Hindlimb muscle (tissue), 1 donor: ENCODE data around the gene PHPT1. TPM values are rescaled to one million over a fixed set of nuclear protein-coding genes. Genes with fewer than 3 reads are reported as not detected.
"Not testable (repeated sequence)": the region's sequence is repeated elsewhere in the genome, so short reads cannot be mapped to it uniquely, and the experiment has no call there.

Experiments used
- DNase-seq: peaks from one replicate; pipeline ENCODE4 v3.0.0-alpha.2; 2013
- polyA plus RNA-seq: library from polyadenylated mRNA; unstranded; fragments of 120-200 nt; gene quantifications from one replicate; pipeline ENCODE4 v1.2.1, GENCODE V29; 2013; ENCODE audit not compliant: insufficient read length

PHPT1 gene
- polyA plus RNA-seq, 1 donor = 109 TPM

DNA sequence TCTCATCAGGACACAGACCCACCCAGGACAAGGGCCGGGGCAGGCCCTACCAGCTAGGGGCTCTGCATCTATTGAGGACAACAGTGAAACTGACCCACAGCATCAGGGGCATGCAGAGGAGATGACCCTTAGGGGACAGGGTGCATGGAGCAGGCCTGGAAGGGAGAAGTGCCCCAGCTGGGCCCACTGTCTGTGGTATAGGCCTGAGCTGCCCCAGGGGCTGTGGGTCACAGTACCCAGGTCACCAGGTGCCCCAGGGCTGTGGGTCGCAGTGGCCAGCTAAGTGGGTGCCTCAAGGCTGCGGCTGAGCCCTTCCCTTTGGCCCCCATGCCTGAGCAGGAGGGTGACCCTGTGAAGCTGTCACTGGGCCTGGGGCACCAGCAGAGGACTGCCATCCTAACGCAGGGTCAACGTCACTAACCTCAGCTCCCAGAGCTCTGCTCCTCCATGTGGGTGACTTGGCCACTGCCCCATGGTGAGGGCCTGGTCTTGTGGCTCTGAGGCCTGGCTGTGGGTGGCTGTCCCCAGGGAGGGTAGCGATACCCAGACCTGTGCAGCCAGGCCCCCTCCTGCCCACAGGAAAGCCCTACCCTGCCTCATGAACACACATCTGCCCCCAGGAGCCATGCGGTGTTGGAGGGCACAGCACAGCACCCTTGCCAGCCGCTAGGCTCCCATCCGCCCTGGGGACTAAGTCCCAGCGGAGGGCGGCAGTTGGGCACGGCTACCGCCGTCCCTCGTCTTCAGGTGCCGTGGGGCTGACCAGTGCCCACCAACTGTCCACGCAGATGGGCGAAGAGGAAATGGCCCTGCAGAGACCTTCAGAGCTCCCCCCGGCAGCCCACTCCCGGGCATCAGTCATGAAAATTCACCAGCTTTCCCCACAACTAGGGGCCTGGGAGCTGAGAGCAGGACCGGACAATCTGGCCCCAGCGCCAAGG, 12.0 kb downstream of the PHPT1 start:
- DNase-seq = no peak

DNA sequence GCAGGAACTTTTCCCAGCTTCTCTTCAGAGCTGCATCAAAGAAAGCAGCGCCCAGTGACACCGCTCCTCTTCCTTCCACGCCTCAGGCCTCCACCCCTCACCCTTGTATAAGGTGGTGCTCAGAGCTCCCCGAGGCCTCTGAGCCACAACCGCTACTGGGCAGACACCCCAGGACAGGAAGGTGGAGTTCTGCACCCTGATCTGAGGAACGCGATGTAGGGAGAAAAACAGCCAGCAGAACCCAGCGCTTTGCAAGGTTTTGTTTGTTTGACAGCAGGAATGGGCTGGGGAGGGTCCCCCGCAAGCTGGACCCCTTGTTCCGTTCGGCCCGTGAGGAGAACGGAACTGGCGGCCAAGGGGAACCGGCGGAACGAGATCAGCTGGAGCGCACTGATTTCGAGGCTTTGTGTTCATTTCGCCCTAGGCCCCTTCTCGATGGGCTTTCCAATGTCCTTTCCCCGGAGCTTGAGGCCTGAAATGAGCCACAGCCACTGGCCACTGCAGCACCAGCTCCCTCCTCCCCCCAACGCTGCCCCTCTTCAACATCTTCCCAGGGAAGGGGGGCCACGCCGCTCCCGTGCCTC, 12.8 kb downstream of the PHPT1 start:
- DNase-seq = no peak

DNA sequence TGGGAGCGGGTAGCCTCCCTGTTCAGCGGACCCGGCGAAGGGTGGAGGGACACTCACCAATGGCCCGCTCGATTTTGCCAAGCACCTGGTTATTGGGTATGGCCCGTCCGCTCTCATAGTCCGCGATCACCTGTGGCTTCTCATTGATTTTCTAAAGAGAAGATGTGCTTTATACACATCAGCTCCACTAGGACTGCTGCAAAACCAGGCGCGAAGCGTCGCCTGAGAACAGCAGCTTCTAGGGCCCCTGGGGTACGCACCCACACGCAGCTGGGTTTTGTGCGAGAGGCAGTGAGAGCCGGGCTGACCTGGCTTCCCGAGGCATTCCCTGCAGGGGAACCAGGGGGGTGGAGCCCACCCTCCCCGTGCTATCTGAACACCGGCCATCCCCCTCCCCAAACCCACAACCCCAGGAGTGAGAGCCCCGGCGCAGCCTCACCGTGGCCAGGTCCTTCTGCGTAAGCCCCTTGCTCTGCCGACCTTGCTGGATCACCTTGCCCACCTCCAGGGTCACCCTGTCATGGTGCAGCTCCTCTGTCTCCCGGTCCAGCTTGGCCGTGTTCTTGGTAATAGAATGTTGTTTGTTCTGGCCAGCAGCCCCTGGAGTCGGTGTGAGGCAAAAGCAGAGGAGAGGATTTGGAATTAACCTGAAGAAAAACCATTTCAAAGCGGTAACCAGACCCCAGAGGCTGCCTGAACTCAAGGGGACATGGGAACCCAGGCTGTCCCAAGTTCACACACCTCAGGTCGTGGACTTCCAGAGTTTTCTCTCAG, 13.8 kb downstream of the PHPT1 start:
- DNase-seq = no peak

DNA sequence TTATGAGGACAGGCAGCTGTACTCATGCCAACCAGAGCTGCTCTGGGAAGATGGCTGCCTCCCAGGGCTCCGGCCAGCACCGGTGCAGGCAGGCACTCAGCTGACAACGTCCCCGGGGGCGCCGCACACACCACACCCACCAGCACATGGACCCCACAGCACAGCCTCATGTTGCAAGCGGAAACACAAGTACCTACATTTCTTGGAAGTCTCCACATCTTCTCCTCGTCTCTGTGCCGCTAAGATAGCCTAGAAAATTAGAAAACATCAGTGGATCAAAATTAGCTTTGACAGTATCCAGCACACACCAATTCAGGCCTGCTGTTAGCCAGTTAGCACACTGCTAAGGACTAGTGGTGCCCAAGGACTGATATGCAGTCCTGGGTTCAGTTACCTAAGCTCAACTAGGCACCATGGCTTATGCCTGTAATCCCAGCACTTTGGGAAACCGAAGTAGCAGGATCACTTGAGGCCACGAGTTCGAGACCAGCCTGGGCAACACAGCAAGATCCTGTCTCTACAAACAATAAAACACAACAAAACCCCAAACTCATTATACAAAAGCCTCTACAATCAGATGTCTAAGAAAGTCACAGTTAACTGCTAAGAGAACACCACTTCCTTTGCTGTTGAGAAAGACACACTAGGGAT, 14.5 kb downstream of the PHPT1 start:
- no peak for DNase-seq

- no peak for DNase-seq
These were observed 16.0 kb downstream of the PHPT1 start for GRCh38 chr9:136865041-136865767.

DNA sequence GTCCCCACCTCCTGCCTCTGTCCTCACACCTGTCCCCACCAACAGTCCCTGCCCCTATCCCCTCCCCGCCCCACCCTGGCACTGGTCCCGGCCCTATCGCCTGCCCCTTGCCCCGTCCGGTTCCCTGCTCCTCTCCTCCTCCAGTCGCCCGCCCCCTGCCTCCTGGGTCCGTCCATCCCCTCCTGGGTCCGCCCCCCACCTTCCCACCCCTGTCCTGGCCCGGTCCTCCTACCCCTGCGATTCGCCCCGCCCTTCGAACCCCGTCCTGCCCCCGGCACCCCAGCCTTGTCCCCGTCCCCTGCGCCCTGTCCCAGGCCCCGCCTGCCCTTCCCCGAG, 16.5 kb downstream of the PHPT1 start:
- DNase-seq = no peak

- not testable (repeated sequence) for DNase-seq
These were observed 17.8 kb downstream of the PHPT1 start for GRCh38 chr9:136866898-136867421.

DNA sequence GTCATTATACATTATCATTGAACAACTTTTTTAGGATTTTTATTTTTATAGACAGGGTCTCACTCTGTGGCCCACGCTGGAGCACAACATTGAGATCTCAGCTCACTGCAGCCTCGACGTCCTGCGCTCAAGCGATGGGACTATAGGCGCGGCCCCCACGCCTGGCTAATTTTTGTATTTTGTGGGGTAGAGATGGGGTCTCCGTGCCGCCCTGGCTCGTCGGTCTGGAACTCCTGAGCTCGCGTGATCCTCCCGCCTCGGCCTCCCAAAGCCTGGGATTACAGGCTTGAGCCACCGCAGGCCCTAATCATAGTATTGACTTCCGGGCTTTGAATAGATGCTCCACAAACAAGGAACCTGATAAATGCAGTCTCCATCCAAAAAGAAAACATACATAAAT, 18.3 kb downstream of the PHPT1 start:
- no peak for DNase-seq

DNA sequence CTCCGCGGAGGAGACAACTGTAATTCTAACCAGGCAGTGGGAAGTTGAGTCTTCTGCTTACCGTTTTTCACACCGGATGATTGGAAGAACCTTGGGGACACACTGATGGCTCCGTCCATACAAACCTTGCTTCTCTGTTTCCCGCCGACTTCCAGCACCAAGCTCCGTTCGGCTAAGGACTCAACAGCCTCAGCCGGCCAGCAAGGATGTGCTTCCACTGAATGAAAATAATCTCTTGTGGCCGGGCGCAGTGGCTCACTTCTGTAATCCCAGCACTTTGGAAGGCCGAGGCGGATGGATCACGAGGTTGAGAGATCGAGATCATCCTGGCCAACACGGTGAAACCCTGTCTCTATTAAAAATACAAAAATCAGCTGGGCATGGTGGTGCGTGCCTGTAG, 18.7 kb downstream of the PHPT1 start:
- DNase-seq = no peak

GRCh38 chr9:136868644-136869043, 19.4 kb downstream of the PHPT1 start:
- no peak for DNase-seq

DNA sequence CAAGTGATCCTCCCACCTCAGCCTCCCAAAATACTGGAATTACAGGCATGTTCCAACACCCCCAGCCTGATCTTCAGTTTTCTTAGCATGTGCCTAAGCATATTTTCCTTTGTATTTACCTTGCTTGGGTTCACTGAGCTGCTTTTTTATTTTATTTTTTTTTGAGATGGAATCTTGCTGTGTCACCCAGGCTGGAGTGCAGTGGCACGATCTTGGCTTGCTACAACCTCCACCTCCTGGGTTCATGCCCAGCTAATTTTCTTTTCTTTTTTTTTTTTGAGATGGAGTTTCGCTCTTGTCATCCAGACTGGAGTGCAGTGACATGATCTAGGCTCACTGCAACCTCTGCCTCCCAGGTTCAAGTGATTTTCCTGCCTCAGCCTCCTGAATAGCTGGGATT, 20.4 kb downstream of the PHPT1 start:
- not testable (repeated sequence) for DNase-seq

- DNase-seq = no peak
These were observed 25.9 kb downstream of the PHPT1 start for GRCh38 chr9:136875155-136875554.

GRCh38 chr9:136876476-136876875, 27.3 kb downstream of the PHPT1 start:
- DNase-seq = no peak

- no peak for DNase-seq
These were observed 31.4 kb downstream of the PHPT1 start for GRCh38 chr9:136880651-136881050.

GRCh38 chr9:136881691-136882108, 32.5 kb downstream of the PHPT1 start:
- no peak for DNase-seq

DNA sequence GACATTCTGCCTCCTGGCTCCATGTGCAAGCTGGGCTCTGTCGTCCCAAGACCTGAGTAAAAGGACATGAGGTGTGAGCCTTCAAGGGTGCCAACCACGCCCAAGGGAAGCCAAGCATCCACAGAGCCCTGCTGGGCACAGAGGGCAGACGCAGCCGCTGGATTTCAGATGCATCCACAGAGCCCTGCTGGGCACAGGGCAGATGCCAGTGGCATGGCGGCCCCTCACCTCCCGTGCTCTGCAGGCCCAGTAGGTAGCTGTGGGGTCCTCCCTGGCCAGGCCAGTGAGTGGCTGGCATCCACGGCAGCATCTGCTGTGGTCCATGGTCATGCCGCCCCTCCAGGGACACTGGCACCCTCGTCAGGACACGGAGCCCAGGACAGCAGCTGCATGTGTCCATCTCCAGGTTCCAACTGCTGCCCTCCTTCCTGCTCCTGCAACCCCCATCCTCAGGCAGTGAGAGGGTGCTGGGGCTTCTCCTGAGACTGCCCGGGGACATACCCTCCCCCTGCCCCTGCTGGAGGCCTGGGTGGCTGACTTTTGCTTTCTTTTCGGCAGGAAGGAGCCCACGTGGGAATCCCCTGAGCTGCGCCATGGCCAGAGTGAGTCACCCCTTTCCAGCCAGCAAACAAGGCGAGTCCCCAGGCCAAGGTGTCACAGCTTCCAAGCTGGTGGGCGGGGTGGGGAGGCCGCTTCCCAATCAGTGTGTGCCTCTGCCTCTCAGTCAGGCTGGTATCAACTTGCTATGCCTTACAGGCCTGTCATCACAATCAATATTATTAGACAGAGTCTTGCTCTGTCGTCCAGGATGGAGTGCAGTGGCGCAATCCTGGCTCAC, 33.1 kb downstream of the PHPT1 start:
- DNase-seq = no peak

DNA sequence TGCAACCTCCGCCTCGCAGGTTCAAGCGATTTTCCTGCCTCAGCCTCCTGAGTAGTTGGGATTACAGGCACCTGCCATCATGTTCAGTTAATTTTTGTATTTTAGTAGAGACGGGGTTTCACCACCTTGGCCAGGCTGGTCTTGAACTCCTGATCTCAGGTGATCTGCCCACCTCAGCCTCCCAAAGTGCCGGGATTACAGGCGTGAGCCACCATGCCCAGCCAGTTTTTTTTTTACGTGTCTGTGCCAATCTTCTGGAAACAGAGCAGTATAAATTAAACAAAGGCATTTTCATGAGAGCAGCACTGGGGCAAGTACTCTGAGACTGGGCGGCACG, 33.7 kb downstream of the PHPT1 start:
- DNase-seq = not testable (repeated sequence)

GRCh38 chr9:136883670-136884069, 34.5 kb downstream of the PHPT1 start:
- DNase-seq = not testable (repeated sequence)

GRCh38 chr9:136885950-136886578, 36.9 kb downstream of the PHPT1 start, which contains the start of gene TRAF2:
Gene TRAF2, plus strand, starts transcription at chr9:136886516. Its CDS starts 12,225 bp downstream, at chr9:136898741.
- peak; percentile 100 for DNase-seq
